Breast epithelium (tissue), 4 donors: ENCODE data around the gene SPHK2. TPM values are rescaled to one million over a fixed set of nuclear protein-coding genes. Genes with fewer than 3 reads are reported as not detected.

Experiments
- DNase-seq, 2 donors: peaks; one replicate each; pipeline ENCODE4 v3.0.0-alpha.2; 2019; ENCODE audit warnings: low spot score in 2 of 2
- H3K27ac ChIP-seq, 2 donors: fragments of 200-600 bp; sonication (generic) in 1 of 2; one replicate each; pipeline ENCODE4 v1.5.1; 2016 to 2019; ENCODE audit warnings: mild to moderate bottlenecking in 1 of 2
- H3K27me3 ChIP-seq, 2 donors: fragments of 200-600 bp; sonication (generic) in 1 of 2; one replicate each; pipeline versions ENCODE4 v1.5.1 to v1.6.0; 2017 to 2019; ENCODE audit warnings: control low read depth in 1 of 2, mild to moderate bottlenecking in 1 of 2
- H3K36me3 ChIP-seq: fragments of 200-600 bp; one replicate; pipeline ENCODE4 v1.5.1; 2019
- H3K4me1 ChIP-seq, 2 donors: fragments of 200-600 bp; sonication (generic); one replicate each; pipeline ENCODE4 v1.5.1; 2016 to 2019; ENCODE audit warnings: control low read depth in 1 of 2
- H3K4me3 ChIP-seq, 3 donors: fragments of 200-600 bp; sonication (generic); 1 replicate in 2 of 3; 2 replicates in 1 of 3; pipeline ENCODE4 v1.5.1; 2016 to 2019; ENCODE audit warnings: mild to moderate bottlenecking in 3 of 3, moderate library complexity in 2 of 3
- H3K9me3 ChIP-seq, 2 donors: fragments of 200-600 bp; sonication (generic) in 1 of 2; one replicate each; pipeline ENCODE4 v1.5.1; 2016 to 2019; ENCODE audit warnings: control low read depth in 1 of 2
- CTCF ChIP-seq, 3 donors: fragments of 450-650 bp; IDR thresholded peaks; one replicate each; pipeline ENCODE4 v1.5.1; 2016 to 2017; ENCODE audit warnings: antibody characterized with exemption in 3 of 3, mild to moderate bottlenecking in 3 of 3, moderate library complexity in 3 of 3
- POLR2A ChIP-seq: fragments of 450-650 bp; IDR thresholded peaks from one replicate; pipeline ENCODE4 v1.6.1; 2016; ENCODE audit warnings: antibody characterized with exemption, mild to moderate bottlenecking, moderate library complexity
- POLR2AphosphoS5 ChIP-seq, 3 donors: sonication (generic); formaldehyde crosslinking; IDR thresholded peaks; one replicate each; pipeline ENCODE4 v1.6.1; 2017; ENCODE audit warnings: antibody characterized with exemption in 3 of 3
- intact Hi-C: fragments of 100-400 bp; cut with DNase I; formaldehyde crosslinking; loops from one replicate; pipeline ENCODE4 v1.15.1; 2023; ENCODE audit warnings: low total_unique reads
- total RNA-seq, 3 donors: library from RNA; depleted of rRNA; stranded (reverse); fragments of >200 nt; gene quantifications; one replicate each; pipeline ENCODE4 v1.1.0, GENCODE V29; 2016

SPHK2 gene
- total RNA-seq, 3 donors from 2014 or later = 7.4 to 10.8 (median 10.5) TPM

- Histone ChIP-seq H3K4me3 (peak overlapping the region; percentile 63 to 88 (median 77)), H3K27me3 (no peaks in the 10 kb centered on the region), H3K36me3 (no peaks in the 10 kb centered on the region), H3K9me3 (no peaks in the 10 kb centered on the region), H3K27ac (peak overlapping the region; percentile 99), H3K4me1 (peaks cover 0 to 7% of the 10 kb centered on the region in 2 donors)
- intact Hi-C loops = no loop called here
- no peak for DNase-seq
- TF ChIP-seq POLR2A (no peak), POLR2AphosphoS5 (IDR thresholded peaks at IDR 0.05) (no peak), CTCF (IDR thresholded peaks at IDR 0.05) (no peak)
These were observed 16.9 kb downstream of the SPHK2 start for GRCh38 chr19:48635966-48636858.

- Histone ChIP-seq H3K4me1 (peaks cover 0 to 7% of the 10 kb centered on the region in 2 donors), H3K27ac (peak within 1 kb of the TSS; percentile 99), H3K4me3 (peak within 1 kb of the TSS; percentile 63 to 88 (median 77)), H3K36me3 (no peaks in the 10 kb centered on the region), H3K9me3 (no peaks in the 10 kb centered on the region), H3K27me3 (no peaks in the 10 kb centered on the region)
- peak in 1 of 2 donors; percentile 72 for DNase-seq
- intact Hi-C loops = no loop called here
- no peak for TF ChIP-seq POLR2AphosphoS5 (IDR thresholded peaks at IDR 0.05)
- peak in 1 of 3 donors; percentile 25 for TF ChIP-seq CTCF (IDR thresholded peaks at IDR 0.05)
These were observed 17.6 kb downstream of the SPHK2 start, which contains the start of gene DBP for GRCh38 chr19:48636859-48637448. Gene DBP, minus strand, starts transcription at chr19:48637379. Its CDS starts 385 bp downstream, at chr19:48636994.

DNA sequence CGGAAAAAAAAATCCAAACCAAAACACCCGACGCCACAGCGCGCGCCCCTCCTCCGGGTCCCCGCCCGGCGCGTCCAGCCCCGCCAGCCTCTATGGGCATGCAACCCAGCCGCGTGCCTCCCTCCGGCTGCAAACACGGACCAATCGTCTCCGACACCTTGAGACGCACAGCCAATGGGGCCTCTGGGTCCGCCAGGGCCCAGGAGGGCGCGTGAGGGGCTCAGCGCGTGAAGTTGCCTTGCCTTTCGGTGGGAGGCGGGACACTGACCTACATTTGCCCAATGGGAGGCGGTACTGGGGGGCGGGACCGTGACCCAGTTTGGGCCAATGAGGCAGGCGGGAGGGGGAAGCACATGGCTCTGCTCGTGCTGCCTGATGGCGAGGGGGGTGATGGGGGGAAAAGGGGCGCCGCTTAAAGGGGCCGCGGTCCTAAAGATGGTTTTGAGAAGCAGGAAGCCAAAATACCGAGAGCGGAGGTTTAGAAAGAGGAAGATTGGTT lies 18.2 kb downstream of the SPHK2 start:
- H3K27me3 ChIP-seq = no peaks in the 10 kb centered on the region
- H3K9me3 ChIP-seq = no peaks in the 10 kb centered on the region
- no peaks in the 10 kb centered on the region for H3K36me3 ChIP-seq
- peak; percentile 100 for DNase-seq
- H3K4me3 ChIP-seq = peak overlapping the region; percentile 63 to 88 (median 77)
- peak overlapping the region; percentile 99 for H3K27ac ChIP-seq
- TF ChIP-seq CTCF (IDR thresholded peaks at IDR 0.05) (no peak), POLR2AphosphoS5 (IDR thresholded peaks at IDR 0.05) (peak; percentile 58 to 85 (median 82))
- H3K4me1 ChIP-seq = peaks cover 0 to 7% of the 10 kb centered on the region in 2 donors
- intact Hi-C loops = no loop called here

GRCh38 chr19:48637948-48638830 lies 18.9 kb downstream of the SPHK2 start:
- peak; percentile 83 to 91 for DNase-seq
- Histone ChIP-seq H3K4me1 (peaks cover 0 to 7% of the 10 kb centered on the region in 2 donors), H3K9me3 (no peaks in the 10 kb centered on the region), H3K27me3 (no peaks in the 10 kb centered on the region), H3K27ac (peak overlapping the region; percentile 99), H3K36me3 (no peaks in the 10 kb centered on the region), H3K4me3 (peak overlapping the region; percentile 63 to 88 (median 77))
- intact Hi-C loops = no loop called here
- TF ChIP-seq POLR2AphosphoS5 (IDR thresholded peaks at IDR 0.05) (peak in 2 of 3 donors; percentile 18 to 42), CTCF (IDR thresholded peaks at IDR 0.05) (peak in 2 of 3 donors; percentile 34 to 40), POLR2A (peak; percentile 28)
